Measurements from ENCODE around the gene PRPF19. TPM values are rescaled to one million over a fixed set of nuclear protein-coding genes. Genes with fewer than 3 reads are reported as not detected.

PRPF19 gene
- polyA plus RNA-seq, 2 of the 4 experiments (the other 2 are of a cell fraction), result 41.1 to 177 TPM

DNA sequence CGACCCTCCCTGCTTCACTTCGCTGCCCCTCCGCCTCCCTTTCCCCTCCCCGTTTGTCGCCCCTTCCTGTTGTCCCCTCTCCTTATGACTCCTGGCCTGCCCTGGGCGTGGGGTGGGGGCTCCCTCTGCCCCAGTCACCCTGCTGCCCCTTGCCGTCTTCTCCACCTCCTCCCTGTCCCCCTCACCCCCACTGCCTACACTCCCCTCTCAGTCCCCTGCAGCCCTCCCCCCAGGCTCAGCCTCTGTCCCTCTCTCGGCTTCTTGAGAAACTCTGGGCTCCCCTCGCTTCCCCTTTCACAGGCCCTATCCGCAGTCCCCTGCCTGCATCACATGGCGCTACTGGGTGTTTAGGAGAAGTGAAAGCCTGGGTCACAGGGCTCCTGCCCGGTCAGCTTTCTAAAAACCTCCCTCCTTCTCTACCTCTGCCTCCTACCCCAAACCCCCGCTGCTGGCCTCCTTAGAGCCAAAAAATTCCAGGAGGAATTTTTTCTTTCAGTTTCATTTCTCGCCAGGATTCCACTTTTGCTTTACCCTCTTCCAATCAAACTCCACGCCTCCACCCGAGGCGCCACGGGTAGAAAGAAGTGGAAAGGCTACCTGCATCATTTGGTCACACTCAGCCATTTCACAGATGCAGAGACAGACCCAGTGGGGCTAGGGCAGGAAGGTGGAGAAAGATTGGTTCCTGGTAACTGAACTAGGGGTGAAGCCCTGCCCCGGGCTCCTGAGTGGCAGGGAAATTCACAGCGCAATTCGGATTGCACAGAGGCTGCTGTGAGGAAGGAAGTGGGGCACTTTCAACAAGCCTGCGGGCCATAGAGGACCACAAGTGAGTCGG lies 45.7 kb upstream of the PRPF19 start, which contains the start of gene SLC15A3:
Gene SLC15A3, minus strand, starts transcription at position 273 of the 838 bp plus-strand sequence. CDS start 625 bp downstream, outside the sequence.
- Histone ChIP-seq H3K4me1 (no peaks in the 10 kb centered on the region), H3K27ac (no peak within 1 kb of the TSS), H3K4me2 (no peak within 1 kb of the TSS), H3K9me3 (no peaks in the 10 kb centered on the region), H3K4me3 (no peak within 1 kb of the TSS)
- DNase-seq (ENCODE audit: low read depth in 1 of 2, low spot score in 1 of 2), result no peak
- TF ChIP-seq KDM1A (IDR thresholded peaks at IDR 0.05; ENCODE audit: low read depth) (no peak), RNF2 (IDR thresholded peaks at IDR 0.05; ENCODE audit: borderline replicate concordance, low read depth) (no peak), SREBF2 (IDR thresholded peaks at IDR 0.05) (no peak), FOSB (CRISPR knock-in tag; IDR thresholded peaks at IDR 0.05) (no peak), HOXA7 (CRISPR knock-in tag; IDR thresholded peaks at IDR 0.05) (no peak), ZSCAN20 (CRISPR knock-in tag; IDR thresholded peaks at IDR 0.05) (no peak), EP300 (IDR thresholded peaks at IDR 0.05) (no peak), NPAS2 (CRISPR knock-in tag; IDR thresholded peaks at IDR 0.05; ENCODE audit: borderline replicate concordance) (no peak), GATA3 (IDR thresholded peaks at IDR 0.05; ENCODE audit: borderline replicate concordance) (no peak), BCL3 (IDR thresholded peaks at IDR 0.05) (no peak), BHLHE40 (IDR thresholded peaks at IDR 0.05; ENCODE audit: low read depth, low read length) (no peak), JUN (IDR thresholded peaks at IDR 0.05) (no peak), FOXS1 (CRISPR knock-in tag; IDR thresholded peaks at IDR 0.05) (no peak)
- TF ChIP-seq, protein P1, sequence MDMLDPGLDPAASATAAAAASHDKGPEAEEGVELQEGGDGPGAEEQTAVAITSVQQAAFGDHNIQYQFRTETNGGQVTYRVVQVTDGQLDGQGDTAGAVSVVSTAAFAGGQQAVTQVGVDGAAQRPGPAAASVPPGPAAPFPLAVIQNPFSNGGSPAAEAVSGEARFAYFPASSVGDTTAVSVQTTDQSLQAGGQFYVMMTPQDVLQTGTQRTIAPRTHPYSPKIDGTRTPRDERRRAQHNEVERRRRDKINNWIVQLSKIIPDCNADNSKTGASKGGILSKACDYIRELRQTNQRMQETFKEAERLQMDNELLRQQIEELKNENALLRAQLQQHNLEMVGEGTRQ (IDR thresholded peaks at IDR 0.05), result no peak
- TF ChIP-seq, protein P2, sequence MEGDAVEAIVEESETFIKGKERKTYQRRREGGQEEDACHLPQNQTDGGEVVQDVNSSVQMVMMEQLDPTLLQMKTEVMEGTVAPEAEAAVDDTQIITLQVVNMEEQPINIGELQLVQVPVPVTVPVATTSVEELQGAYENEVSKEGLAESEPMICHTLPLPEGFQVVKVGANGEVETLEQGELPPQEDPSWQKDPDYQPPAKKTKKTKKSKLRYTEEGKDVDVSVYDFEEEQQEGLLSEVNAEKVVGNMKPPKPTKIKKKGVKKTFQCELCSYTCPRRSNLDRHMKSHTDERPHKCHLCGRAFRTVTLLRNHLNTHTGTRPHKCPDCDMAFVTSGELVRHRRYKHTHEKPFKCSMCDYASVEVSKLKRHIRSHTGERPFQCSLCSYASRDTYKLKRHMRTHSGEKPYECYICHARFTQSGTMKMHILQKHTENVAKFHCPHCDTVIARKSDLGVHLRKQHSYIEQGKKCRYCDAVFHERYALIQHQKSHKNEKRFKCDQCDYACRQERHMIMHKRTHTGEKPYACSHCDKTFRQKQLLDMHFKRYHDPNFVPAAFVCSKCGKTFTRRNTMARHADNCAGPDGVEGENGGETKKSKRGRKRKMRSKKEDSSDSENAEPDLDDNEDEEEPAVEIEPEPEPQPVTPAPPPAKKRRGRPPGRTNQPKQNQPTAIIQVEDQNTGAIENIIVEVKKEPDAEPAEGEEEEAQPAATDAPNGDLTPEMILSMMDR (IDR thresholded peaks at IDR 0.05), result no peak
- no peak; a peak in 1 of 6 replicates for ATAC-seq
- ChIA-PET POLR2A (no interaction called here), CTCF (interaction anchor here (1.6 kb wide), 1 partner anchor 12 kb away, joined by 4 read pairs; no protein-coding TSS in a partner anchor)
- no peak for FAIRE-seq
- 85% methylated on average over 23 of the region's 23 CpGs for WGBS (ENCODE audit: missing lambda C conversion rate)

DNA sequence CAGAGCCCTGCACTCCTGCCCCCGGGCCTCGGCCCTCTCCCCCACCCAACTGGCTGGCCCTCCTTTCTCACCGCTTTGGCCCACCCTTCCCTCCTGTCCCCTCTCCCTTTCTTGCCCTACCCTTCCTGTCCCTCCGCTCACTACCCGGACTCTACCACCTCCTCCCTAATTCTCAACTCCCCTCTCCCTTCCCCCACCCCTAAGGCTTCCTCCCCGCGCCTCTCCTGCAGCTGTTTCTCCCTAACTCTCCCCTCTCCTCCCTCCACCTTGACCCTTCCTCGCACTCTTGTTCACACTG lies 45.2 kb upstream of the PRPF19 start:
- ATAC-seq, result no peak
- WGBS (ENCODE audit: missing lambda C conversion rate), result 80% methylated on average over 7 of the region's 8 CpGs

More for the DNA sequence above, 45.2 kb upstream of the PRPF19 start:
- ChIA-PET POLR2A (no interaction called here), CTCF (no interaction called here)
- Histone ChIP-seq H3K4me2 (no peak overlapping the region), H3K27ac (no peak overlapping the region), H3K9me3 (no peaks in the 10 kb centered on the region), H3K4me3 (no peak overlapping the region), H3K4me1 (no peaks in the 10 kb centered on the region)
- FAIRE-seq (no peak), DNase-seq (ENCODE audit: low read depth in 1 of 2, low spot score in 1 of 2) (no peak)
- TF ChIP-seq POLR2A (IDR thresholded peaks at IDR 0.05; ENCODE audit: low read length) (no peak), MYC (IDR thresholded peaks at IDR 0.05; ENCODE audit: borderline replicate concordance, low read length) (no peak), RNF2 (IDR thresholded peaks at IDR 0.05; ENCODE audit: borderline replicate concordance, low read depth) (no peak), FOSL2 (IDR thresholded peaks at IDR 0.05) (no peak), FOSL2 (CRISPR knock-in tag; IDR thresholded peaks at IDR 0.05) (no peak), RARB (CRISPR knock-in tag; IDR thresholded peaks at IDR 0.05) (no peak), ELK1 (IDR thresholded peaks at IDR 0.05; ENCODE audit: low read depth, low read length) (no peak), NR3C1 (IDR thresholded peaks at IDR 0.05) (no peak), KDM1A (IDR thresholded peaks at IDR 0.05; ENCODE audit: low read depth) (no peak), CHD2 (IDR thresholded peaks at IDR 0.05; ENCODE audit: low read length, partially characterized antibody) (no peak), E2F6 (IDR thresholded peaks at IDR 0.05; ENCODE audit: borderline replicate concordance, low read depth) (no peak), HEYL (CRISPR knock-in tag; IDR thresholded peaks at IDR 0.05) (no peak), ESRRA (IDR thresholded peaks at IDR 0.05; ENCODE audit: borderline replicate concordance, low read length) (no peak), HDAC2 (IDR thresholded peaks at IDR 0.05) (no peak), CHD4 (IDR thresholded peaks at IDR 0.05; ENCODE audit: borderline replicate concordance) (no peak), BCL3 (IDR thresholded peaks at IDR 0.05) (no peak)
- TF ChIP-seq, protein P2 (IDR thresholded peaks at IDR 0.05), result no peak

All from A549 (cell line).